GM12878 (cell line): ENCODE measurements around the gene MUC5B. TPM values are rescaled to one million over a fixed set of nuclear protein-coding genes. Genes with fewer than 3 reads are reported as not detected.

Source experiments
- ATAC-seq: fragments of 200-7000 bp; cut with Tn5 transposase; 3 replicates; pipeline ENCODE4 v1.9.1; 2020; ENCODE audit warnings: mild to moderate bottlenecking, moderate library complexity
- BruUV-seq: library from RNA; stranded (reverse); fragments of 400-500 nt; replicated peaks from 2 replicates; lab custom pipeline; 2021; lab: Mats Ljungman, UMichigan
- CTCF ChIA-PET: fragments of 300-600 bp; sonication (Branson Sonifier 250); formaldehyde crosslinking; extraction: SDS; loops from one replicate; lab custom pipeline; 2021; ENCODE audit warnings: inconsistent platforms; lab: Yijun Ruan, JAX
- POLR2A ChIA-PET: fragments of 350-600 bp; formaldehyde crosslinking; extraction: SDS; loops from one replicate; lab custom pipeline; 2021; ENCODE audit warnings: inconsistent platforms; lab: Charles Lee
- RAD21 ChIA-PET: fragments of 300-600 bp; sonication (Branson Sonifier 250); formaldehyde crosslinking; loops from one replicate; lab custom pipeline; 2023; ENCODE audit warnings: antibody characterized with exemption; ENCODE audit not compliant: unreplicated experiment; lab: Charles Lee
- SMC1A ChIA-PET: fragments of 300-600 bp; sonication (Branson Sonifier 250); formaldehyde crosslinking; loops from one replicate; lab custom pipeline; 2023; ENCODE audit not compliant: unreplicated experiment, uncharacterized antibody; lab: Charles Lee
- DNase-seq: peaks from one replicate; pipeline ENCODE4 v3.0.0-alpha.2; 2011; ENCODE audit warnings: low read depth, low spot score
- FAIRE-seq: peaks from 3 replicates; lab custom pipeline; 2011; peaks lifted over from hg19 to GRCh38; lab: Jason Lieb, UNC
- H2AFZ ChIP-seq: 2 replicates; pipeline ENCODE4 v1.6.0; 2011; ENCODE audit warnings: low read depth, low read length, control low read depth; ENCODE audit not compliant: control insufficient read depth
- H3K27ac ChIP-seq: 2 replicates; pipeline ENCODE4 v1.5.1; 2011; ENCODE audit warnings: control low read depth; ENCODE audit not compliant: control insufficient read depth, insufficient read depth
- H3K27me3 ChIP-seq, 2 experiments: replicated peaks in 1 of 2; 2 replicates each; pipeline versions ENCODE4 v1.6.0 to v1.6.1; 2011; ENCODE audit warnings: low read length in 1 of 2; ENCODE audit not compliant: control insufficient read depth in 2 of 2, insufficient read depth in 2 of 2
- H3K36me3 ChIP-seq, 2 experiments: 2 replicates each; pipeline ENCODE4 v1.5.1; 2011; ENCODE audit warnings: low read length in 1 of 2; ENCODE audit not compliant: control insufficient read depth in 2 of 2, insufficient read depth in 2 of 2
- H3K4me1 ChIP-seq: 2 replicates; pipeline ENCODE4 v1.6.1; 2011; ENCODE audit warnings: mild to moderate bottlenecking, low read length, moderate library complexity, mixed read lengths; ENCODE audit not compliant: control insufficient read depth, insufficient read depth
- H3K4me2 ChIP-seq: 2 replicates; pipeline ENCODE4 v1.6.0; 2011; ENCODE audit warnings: control low read depth; ENCODE audit not compliant: control insufficient read depth, insufficient read depth
- H3K4me3 ChIP-seq: fragments of 200-600 bp; sonication (generic); 2 replicates; pipeline ENCODE4 v1.5.1; 2016
- H3K79me2 ChIP-seq: 2 replicates; pipeline ENCODE4 v1.6.0; 2011; ENCODE audit warnings: low read length; ENCODE audit not compliant: control insufficient read depth, insufficient read depth
- H3K9ac ChIP-seq: 2 replicates; pipeline ENCODE4 v1.8.0; 2011; ENCODE audit warnings: low read length, control low read depth, mixed read lengths; ENCODE audit not compliant: control insufficient read depth, insufficient read depth
- H3K9me3 ChIP-seq: replicated peaks from 3 replicates; pipeline ENCODE4 v1.5.1; 2011; ENCODE audit warnings: mild to moderate bottlenecking, low read length; ENCODE audit not compliant: control insufficient read depth, insufficient read depth
- H4K20me1 ChIP-seq: 2 replicates; pipeline ENCODE4 v1.6.0; 2011; ENCODE audit not compliant: control insufficient read depth, insufficient read depth
- CBX3 ChIP-seq: fragments of 200-600 bp; sonication (generic); IDR thresholded peaks from 2 replicates; pipeline ENCODE4 v1.6.1; 2016; ENCODE audit warnings: low read depth, borderline replicate concordance
- CEBPB ChIP-seq, 2 experiments: fragments of 150-350 bp in 1 of 2; IDR thresholded peaks; 2 replicates each; pipeline ENCODE4 v1.6.1; 2012 to 2014; ENCODE audit warnings: low read depth in 2 of 2, low read length in 2 of 2, borderline replicate concordance in 1 of 2, inconsistent platforms in 1 of 2
- FOXK2 ChIP-seq: fragments of 450-650 bp; IDR thresholded peaks from 2 replicates; pipeline ENCODE4 v1.6.1; 2017; ENCODE audit warnings: mild to moderate bottlenecking, moderate library complexity
- IKZF2 ChIP-seq, 2 experiments: fragments of 450-650 bp; IDR thresholded peaks; 2 replicates each; pipeline ENCODE4 v1.6.1; 2017; ENCODE audit warnings: mild to moderate bottlenecking in 2 of 2, moderate library complexity in 2 of 2
- KDM1A ChIP-seq: fragments of 200-600 bp; sonication (generic); IDR thresholded peaks from 2 replicates; pipeline ENCODE4 v1.6.1; 2016; ENCODE audit warnings: borderline replicate concordance
- MEF2A ChIP-seq: IDR thresholded peaks from 2 replicates; pipeline ENCODE4 v1.6.1; 2011; ENCODE audit warnings: low read depth, mild to moderate bottlenecking, low read length, moderate library complexity; ENCODE audit not compliant: insufficient read depth
- NFIC ChIP-seq: IDR thresholded peaks from 2 replicates; pipeline ENCODE4 v1.6.1; 2012; ENCODE audit warnings: low read depth, mild to moderate bottlenecking, inconsistent platforms, low read length, moderate library complexity
- POLR2A ChIP-seq: IDR thresholded peaks from 2 replicates; pipeline ENCODE4 v1.6.1; 2011; ENCODE audit warnings: low read depth, mild to moderate bottlenecking, low read length
- RCOR1 ChIP-seq: conservative IDR thresholded peaks from 2 replicates; pipeline ENCODE4 v1.6.1; 2012; ENCODE audit warnings: low read depth, low read length, improper control_type of control experiment
- SKIL ChIP-seq: fragments of 450-650 bp; IDR thresholded peaks from 2 replicates; pipeline ENCODE4 v1.6.1; 2017; ENCODE audit warnings: mild to moderate bottlenecking, low read depth, inconsistent platforms; ENCODE audit not compliant: poor library complexity, severe bottlenecking
- STAT3 ChIP-seq: IDR thresholded peaks from 2 replicates; pipeline ENCODE4 v1.6.1; 2011; ENCODE audit warnings: low read depth, low read length, improper control_type of control experiment
- ZZZ3 ChIP-seq: IDR thresholded peaks from 2 replicates; pipeline ENCODE4 v1.6.1; 2011; ENCODE audit warnings: low read depth; ENCODE audit not compliant: control insufficient read depth, insufficient read length
- WGBS: methylation state at CpG from one replicate; pipeline ENCODE4 v1.1.6; 2016; ENCODE audit warnings: low lambda C conversion rate; ENCODE audit not compliant: insufficient replicate concordance, insufficient coverage; ENCODE audit errors: missing lambda C conversion rate; 5-methylcytosine and 5-hydroxymethylcytosine counted together
- in situ Hi-C: fragments of 300-500 bp; cut with MboI; formaldehyde crosslinking; loops from 9 replicates; pipeline ENCODE4 v1.14.3; 2018; ENCODE audit warnings: mixed read lengths
- intact Hi-C: fragments of 100-400 bp; cut with micrococcal nuclease; formaldehyde crosslinking; loops from one replicate; pipeline ENCODE4 v1.14.2; 2022; ENCODE audit not compliant: unreplicated experiment
- polyA plus RNA-seq, 11 experiments: library from polyadenylated mRNA; depleted of rRNA in 4 of 11; unstranded in 6 of 11; stranded (reverse) in 5 of 11; fragments of >200 nt; fragmentation: Nextera tagmentation in 4 of 11; fragmentation: Illumina TruSeq in 1 of 11; extraction: Ambion mirVana in 4 of 11; extraction: Trizol in 1 of 11; gene quantifications; 1 replicate in 1 of 11; 2 replicates in 10 of 11; pipeline versions ENCODE4 v1.2.1 to v1.2.3, GENCODE V29; 2011 to 2016; ENCODE audit warnings: inconsistent platforms in 2 of 11, missing spikeins in 2 of 11, low read depth in 1 of 11
- total RNA-seq, 4 experiments: library from RNA; depleted of rRNA in 3 of 4; stranded (reverse); fragments of >200 nt in 3 of 4; fragmentation: Illumina TruSeq in 1 of 4; extraction: Trizol in 1 of 4; gene quantifications; 2 replicates each; pipeline versions ENCODE4 v1.2.1 to v1.2.3, GENCODE V29; 2013 to 2021
- TF ChIP-seq, protein P1 (sequence below): fragments of 150-350 bp; IDR thresholded peaks from 2 replicates; pipeline ENCODE4 v1.6.1; 2016; ENCODE audit warnings: low read depth, low read length
- TF ChIP-seq, protein P2 (sequence below): fragments of 450-650 bp; IDR thresholded peaks from 2 replicates; pipeline ENCODE4 v1.6.1; 2014; ENCODE audit warnings: mild to moderate bottlenecking

MUC5B gene
- total and polyA plus RNA-seq, 10 of the 15 experiments (the other 5 are each of a cell fraction or from before 2014, with no cell fraction given): 1.5 TPM; not detected in 9

GRCh38 chr11:1236316-1237127 is 13.7 kb downstream of the MUC5B start:
- 47% methylated on average over 34 of the region's 37 CpGs for WGBS
- Histone ChIP-seq H3K4me1 (no peaks in the 10 kb centered on the region), H3K27ac (no peak overlapping the region), H3K9ac (no peak overlapping the region), H3K9me3 (no peaks in the 10 kb centered on the region; the same call in 2 of the 3 replicates), H3K4me3 (no peak overlapping the region), H2AFZ (no peak overlapping the region), H3K36me3 (no peaks in the 10 kb centered on the region), H3K79me2 (no peaks in the 10 kb centered on the region), H4K20me1 (no peaks in the 10 kb centered on the region), H3K27me3 (no peaks in the 10 kb centered on the region), H3K4me2 (no peak overlapping the region)
- ChIA-PET POLR2A (no interaction called here), RAD21 (no interaction called here), SMC1A (no interaction called here), CTCF (no interaction called here)
- TF ChIP-seq, protein P1, sequence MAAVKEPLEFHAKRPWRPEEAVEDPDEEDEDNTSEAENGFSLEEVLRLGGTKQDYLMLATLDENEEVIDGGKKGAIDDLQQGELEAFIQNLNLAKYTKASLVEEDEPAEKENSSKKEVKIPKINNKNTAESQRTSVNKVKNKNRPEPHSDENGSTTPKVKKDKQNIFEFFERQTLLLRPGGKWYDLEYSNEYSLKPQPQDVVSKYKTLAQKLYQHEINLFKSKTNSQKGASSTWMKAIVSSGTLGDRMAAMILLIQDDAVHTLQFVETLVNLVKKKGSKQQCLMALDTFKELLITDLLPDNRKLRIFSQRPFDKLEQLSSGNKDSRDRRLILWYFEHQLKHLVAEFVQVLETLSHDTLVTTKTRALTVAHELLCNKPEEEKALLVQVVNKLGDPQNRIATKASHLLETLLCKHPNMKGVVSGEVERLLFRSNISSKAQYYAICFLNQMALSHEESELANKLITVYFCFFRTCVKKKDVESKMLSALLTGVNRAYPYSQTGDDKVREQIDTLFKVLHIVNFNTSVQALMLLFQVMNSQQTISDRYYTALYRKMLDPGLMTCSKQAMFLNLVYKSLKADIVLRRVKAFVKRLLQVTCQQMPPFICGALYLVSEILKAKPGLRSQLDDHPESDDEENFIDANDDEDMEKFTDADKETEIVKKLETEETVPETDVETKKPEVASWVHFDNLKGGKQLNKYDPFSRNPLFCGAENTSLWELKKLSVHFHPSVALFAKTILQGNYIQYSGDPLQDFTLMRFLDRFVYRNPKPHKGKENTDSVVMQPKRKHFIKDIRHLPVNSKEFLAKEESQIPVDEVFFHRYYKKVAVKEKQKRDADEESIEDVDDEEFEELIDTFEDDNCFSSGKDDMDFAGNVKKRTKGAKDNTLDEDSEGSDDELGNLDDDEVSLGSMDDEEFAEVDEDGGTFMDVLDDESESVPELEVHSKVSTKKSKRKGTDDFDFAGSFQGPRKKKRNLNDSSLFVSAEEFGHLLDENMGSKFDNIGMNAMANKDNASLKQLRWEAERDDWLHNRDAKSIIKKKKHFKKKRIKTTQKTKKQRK: no peak
- no peak for TF ChIP-seq RCOR1
- no peak for TF ChIP-seq CBX3
- no peak for TF ChIP-seq SKIL
- TF ChIP-seq KDM1A: no peak
- TF ChIP-seq, protein P2, sequence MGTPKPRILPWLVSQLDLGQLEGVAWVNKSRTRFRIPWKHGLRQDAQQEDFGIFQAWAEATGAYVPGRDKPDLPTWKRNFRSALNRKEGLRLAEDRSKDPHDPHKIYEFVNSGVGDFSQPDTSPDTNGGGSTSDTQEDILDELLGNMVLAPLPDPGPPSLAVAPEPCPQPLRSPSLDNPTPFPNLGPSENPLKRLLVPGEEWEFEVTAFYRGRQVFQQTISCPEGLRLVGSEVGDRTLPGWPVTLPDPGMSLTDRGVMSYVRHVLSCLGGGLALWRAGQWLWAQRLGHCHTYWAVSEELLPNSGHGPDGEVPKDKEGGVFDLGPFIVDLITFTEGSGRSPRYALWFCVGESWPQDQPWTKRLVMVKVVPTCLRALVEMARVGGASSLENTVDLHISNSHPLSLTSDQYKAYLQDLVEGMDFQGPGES: no peak
- no peak for TF ChIP-seq FOXK2
- no peak for TF ChIP-seq MEF2A
- no peak for TF ChIP-seq STAT3
- TF ChIP-seq NFIC: no peak
- TF ChIP-seq ZZZ3: no peak
- TF ChIP-seq IKZF2 (IDR thresholded peaks at IDR 0.05): no peak
- TF ChIP-seq CEBPB (IDR thresholded peaks at IDR 0.05; ENCODE audit: borderline replicate concordance in 1 of 2, low read depth in 2 of 2, low read length in 2 of 2): no peak
- TF ChIP-seq POLR2A: no peak
- ATAC-seq (no peak), FAIRE-seq (no peak), DNase-seq (no peak)
- no TSS peak for BruUV-seq
- intact Hi-C loops: no loop called here
- in situ Hi-C loops: no loop called here
